HG03521 (cell line): ENCODE data around the gene C1orf198.

Experiments used
- ATAC-seq: cut with Tn5 transposase; IDR thresholded peaks from one replicate; pipeline ENCODE4 v1.9.1; 2021; ENCODE audit warnings: mild to moderate bottlenecking, moderate library complexity; ENCODE audit not compliant: unreplicated experiment

The C1orf198 gene

GRCh38 chr1:230836347-230836746 is 32.0 kb downstream of the C1orf198 start:
- ATAC-seq = no peak

GRCh38 chr1:230834292-230834691 is 34.0 kb downstream of the C1orf198 start:
- no peak for ATAC-seq

- no peak for ATAC-seq
Observed at GRCh38 chr1:230833511-230833910, 34.8 kb downstream of the C1orf198 start.

GRCh38 chr1:230832476-230832875 is 35.8 kb downstream of the C1orf198 start:
- no peak for ATAC-seq

- ATAC-seq = no peak
Observed at GRCh38 chr1:230831771-230832170, 36.5 kb downstream of the C1orf198 start.

- no peak for ATAC-seq
Observed at GRCh38 chr1:230828421-230828820, 39.9 kb downstream of the C1orf198 start.

GRCh38 chr1:230827801-230828200 is 40.5 kb downstream of the C1orf198 start:
- ATAC-seq = no peak

GRCh38 chr1:230827081-230827681 is 41.1 kb downstream of the C1orf198 start:
- no peak for ATAC-seq

- no peak for ATAC-seq
Observed at GRCh38 chr1:230826166-230826875, 42.0 kb downstream of the C1orf198 start.

- no peak for ATAC-seq
Observed at GRCh38 chr1:230825761-230826160, 42.6 kb downstream of the C1orf198 start.

GRCh38 chr1:230824919-230825721 is 43.2 kb downstream of the C1orf198 start:
- ATAC-seq = no peak

GRCh38 chr1:230824551-230824918 is 43.8 kb downstream of the C1orf198 start:
- no peak for ATAC-seq

GRCh38 chr1:230823931-230824381 is 44.4 kb downstream of the C1orf198 start:
- ATAC-seq = no peak

- ATAC-seq = no peak
Observed at GRCh38 chr1:230823426-230823825, 44.9 kb downstream of the C1orf198 start.

- ATAC-seq = no peak
Observed at GRCh38 chr1:230822092-230822581, 46.2 kb downstream of the C1orf198 start.

- no peak for ATAC-seq
Observed at GRCh38 chr1:230821346-230821745, 47.0 kb downstream of the C1orf198 start.

GRCh38 chr1:230820568-230820967 is 47.8 kb downstream of the C1orf198 start:
- ATAC-seq = no peak

- no peak for ATAC-seq
Observed at GRCh38 chr1:230819976-230820375, 48.3 kb downstream of the C1orf198 start.

GRCh38 chr1:230818901-230819300 is 49.4 kb downstream of the C1orf198 start:
- no peak for ATAC-seq

GRCh38 chr1:230818367-230818766 is 50.0 kb downstream of the C1orf198 start:
- no peak for ATAC-seq

GRCh38 chr1:230816018-230816417 is 52.3 kb downstream of the C1orf198 start:
- ATAC-seq = no peak
